A673 (cell line): ENCODE data around the gene SLC1A7. TPM values are rescaled to one million over a fixed set of nuclear protein-coding genes. Genes with fewer than 3 reads are reported as not detected.
A peak's percentile ranks its signal among the peaks of the same experiment; 100 is the strongest.

Source experiments
- BruUV-seq: library from RNA; stranded (reverse); fragments of 400-500 nt; replicated peaks from 2 replicates; lab custom pipeline; 2021; lab: Mats Ljungman, UMichigan
- CTCF ChIA-PET: fragments of 300-600 bp; sonication (Branson Sonifier 250); formaldehyde crosslinking; loops from one replicate; lab custom pipeline; 2022; ENCODE audit warnings: antibody characterized with exemption; lab: Charles Lee
- POLR2A ChIA-PET: fragments of 300-600 bp; sonication (Branson Sonifier 250); formaldehyde crosslinking; loops from one replicate; lab custom pipeline; 2022; ENCODE audit warnings: antibody characterized with exemption; ENCODE audit not compliant: low non-redundant PET; lab: Charles Lee
- DNase-seq: peaks from one replicate; pipeline ENCODE4 v3.0.0-alpha.2; 2015; ENCODE audit warnings: low spot score
- H3K27ac ChIP-seq: fragments of 200-600 bp; sonication (generic); 2 replicates; pipeline ENCODE4 v1.5.1; 2016; ENCODE audit warnings: mixed run types, low read depth, mild to moderate bottlenecking, mixed read lengths, antibody characterized with exemption, low read length; ENCODE audit not compliant: poor library complexity, severe bottlenecking
- H3K27me3 ChIP-seq: fragments of 200-600 bp; sonication (generic); replicated peaks from 2 replicates; pipeline ENCODE4 v1.6.1; 2017; ENCODE audit warnings: mixed run types, low read depth, mild to moderate bottlenecking, mixed read lengths, antibody characterized with exemption, low read length; ENCODE audit not compliant: insufficient read depth, poor library complexity
- H3K36me3 ChIP-seq: fragments of 200-600 bp; sonication (generic); 2 replicates; pipeline ENCODE4 v1.6.1; 2016; ENCODE audit warnings: mixed run types, mild to moderate bottlenecking, mixed read lengths, antibody characterized with exemption, low read length; ENCODE audit not compliant: insufficient read depth, poor library complexity, severe bottlenecking
- H3K4me1 ChIP-seq: fragments of 200-600 bp; sonication (generic); 2 replicates; pipeline ENCODE4 v1.6.1; 2017; ENCODE audit warnings: mixed run types, mild to moderate bottlenecking, mixed read lengths, antibody characterized with exemption, low read length; ENCODE audit not compliant: insufficient read depth, poor library complexity, severe bottlenecking
- H3K4me3 ChIP-seq: fragments of 200-600 bp; sonication (generic); 2 replicates; pipeline ENCODE4 v1.5.1; 2016; ENCODE audit warnings: low read depth, mixed run types, mild to moderate bottlenecking, mixed read lengths, low read length; ENCODE audit not compliant: poor library complexity, severe bottlenecking
- H3K9me3 ChIP-seq: fragments of 200-600 bp; sonication (generic); 2 replicates; pipeline ENCODE4 v1.6.1; 2016; ENCODE audit warnings: mixed run types, low read depth, mild to moderate bottlenecking, mixed read lengths, antibody characterized with exemption, low read length; ENCODE audit not compliant: poor library complexity, severe bottlenecking
- EZH2 ChIP-seq: fragments of 200-600 bp; sonication (generic); IDR thresholded peaks from 2 replicates; pipeline ENCODE4 v1.6.1; 2017; ENCODE audit warnings: borderline replicate concordance, low read depth, mild to moderate bottlenecking, mixed read lengths, antibody characterized with exemption, low read length; ENCODE audit not compliant: poor library complexity, severe bottlenecking
- intact Hi-C: fragments of 100-400 bp; cut with micrococcal nuclease; formaldehyde crosslinking; loops from one replicate; pipeline ENCODE4 v1.10.0; 2022; ENCODE audit not compliant: unreplicated experiment
- total RNA-seq: library from RNA; stranded (reverse); gene quantifications from 2 replicates; pipeline ENCODE4 v1.2.3, GENCODE V29; 2021
- TF ChIP-seq, protein P1 (sequence below): fragments of 300-800, 200-600 bp; sonication (generic); conservative IDR thresholded peaks from 2 replicates; pipeline ENCODE4 v1.5.1; 2017; ENCODE audit warnings: low read depth, mild to moderate bottlenecking, antibody characterized with exemption, low read length, moderate library complexity, mixed read lengths

Gene SLC1A7
- total RNA-seq, 1 experiment from 2014 or later, result not detected

DNA sequence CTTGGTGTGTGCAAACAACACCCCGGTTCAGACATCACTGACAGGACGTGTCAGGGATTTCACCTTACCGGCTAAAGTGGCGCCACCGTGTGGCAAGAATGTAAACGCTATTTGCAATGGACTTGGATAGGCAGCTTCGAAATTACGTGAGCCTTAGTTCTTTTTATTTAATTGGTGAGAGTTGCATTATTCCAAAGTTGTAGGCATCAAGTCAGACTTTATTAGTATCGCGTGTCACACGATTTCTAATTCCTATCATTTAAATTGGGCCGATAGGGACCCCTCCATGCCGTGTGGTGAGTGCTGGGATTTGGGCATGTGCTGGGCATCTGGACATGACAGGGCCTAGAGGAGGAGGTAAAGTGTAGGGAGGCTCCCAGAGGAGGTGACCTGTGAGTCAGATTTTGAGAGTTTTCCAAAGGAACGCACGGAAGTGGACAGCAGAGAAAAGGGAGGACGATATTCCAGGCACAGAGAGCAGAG is 39.7 kb upstream of the SLC1A7 start:
- Histone ChIP-seq H3K9me3 (no peaks in the 10 kb centered on the region), H3K27me3 (no peaks in the 10 kb centered on the region), H3K27ac (no peak overlapping the region), H3K4me1 (no peaks in the 10 kb centered on the region), H3K4me3 (no peak overlapping the region), H3K36me3 (no peaks in the 10 kb centered on the region)
- peak; percentile 84 for DNase-seq
- no TSS peak for BruUV-seq
- POLR2A ChIA-PET, result no interaction called here
- CTCF ChIA-PET, result interaction anchor here (0.6 to 0.8 kb wide), 2 partner anchors 41 to 281 kb away, joined by 3 read pairs; no protein-coding TSS in a partner anchor
- intact Hi-C loops, result loop anchor here (5.0 to 10.0 kb wide), 3 partner anchors 117 to 337 kb away; partner anchors contain the start of genes PODN and ZYG11A
- TF ChIP-seq, protein P1, sequence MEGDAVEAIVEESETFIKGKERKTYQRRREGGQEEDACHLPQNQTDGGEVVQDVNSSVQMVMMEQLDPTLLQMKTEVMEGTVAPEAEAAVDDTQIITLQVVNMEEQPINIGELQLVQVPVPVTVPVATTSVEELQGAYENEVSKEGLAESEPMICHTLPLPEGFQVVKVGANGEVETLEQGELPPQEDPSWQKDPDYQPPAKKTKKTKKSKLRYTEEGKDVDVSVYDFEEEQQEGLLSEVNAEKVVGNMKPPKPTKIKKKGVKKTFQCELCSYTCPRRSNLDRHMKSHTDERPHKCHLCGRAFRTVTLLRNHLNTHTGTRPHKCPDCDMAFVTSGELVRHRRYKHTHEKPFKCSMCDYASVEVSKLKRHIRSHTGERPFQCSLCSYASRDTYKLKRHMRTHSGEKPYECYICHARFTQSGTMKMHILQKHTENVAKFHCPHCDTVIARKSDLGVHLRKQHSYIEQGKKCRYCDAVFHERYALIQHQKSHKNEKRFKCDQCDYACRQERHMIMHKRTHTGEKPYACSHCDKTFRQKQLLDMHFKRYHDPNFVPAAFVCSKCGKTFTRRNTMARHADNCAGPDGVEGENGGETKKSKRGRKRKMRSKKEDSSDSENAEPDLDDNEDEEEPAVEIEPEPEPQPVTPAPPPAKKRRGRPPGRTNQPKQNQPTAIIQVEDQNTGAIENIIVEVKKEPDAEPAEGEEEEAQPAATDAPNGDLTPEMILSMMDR, result peak; percentile 98
- no peak for TF ChIP-seq EZH2

DNA sequence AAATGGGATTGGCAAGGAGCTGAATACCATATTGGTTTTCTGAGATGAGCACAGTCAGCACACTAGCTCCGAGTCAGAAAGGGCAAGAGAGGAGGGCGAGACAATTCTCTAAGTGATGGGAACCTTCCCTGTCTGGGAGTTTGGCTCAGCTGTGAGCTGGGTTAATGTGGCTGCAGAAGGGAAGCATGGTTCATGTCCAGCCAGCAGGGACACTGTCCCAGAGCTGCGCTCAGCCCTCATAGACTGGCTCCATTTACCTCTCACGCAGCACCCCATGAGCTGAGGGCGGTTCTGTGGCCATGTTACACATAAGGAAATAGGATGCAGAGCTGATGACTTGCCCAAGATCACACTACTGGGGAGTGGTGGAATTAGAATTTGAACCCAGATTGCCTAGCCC is 38.5 kb upstream of the SLC1A7 start:
- no peak for DNase-seq
- ChIA-PET POLR2A (no interaction called here), CTCF (interaction anchor here (0.5 to 1.1 kb wide), 2 partner anchors 15 to 331 kb away, joined by 3 read pairs; no protein-coding TSS in a partner anchor)
- Histone ChIP-seq H3K9me3 (no peaks in the 10 kb centered on the region), H3K27ac (no peak overlapping the region), H3K36me3 (no peaks in the 10 kb centered on the region), H3K27me3 (no peaks in the 10 kb centered on the region), H3K4me1 (no peaks in the 10 kb centered on the region), H3K4me3 (no peak overlapping the region)
- no peak for TF ChIP-seq EZH2
- TF ChIP-seq, protein P1, result no peak
- intact Hi-C loops, result loop anchor here (5.0 to 10.0 kb wide), 3 partner anchors 116 to 336 kb away; partner anchors contain the start of genes PODN and ZYG11A
- BruUV-seq, result no TSS peak

DNA sequence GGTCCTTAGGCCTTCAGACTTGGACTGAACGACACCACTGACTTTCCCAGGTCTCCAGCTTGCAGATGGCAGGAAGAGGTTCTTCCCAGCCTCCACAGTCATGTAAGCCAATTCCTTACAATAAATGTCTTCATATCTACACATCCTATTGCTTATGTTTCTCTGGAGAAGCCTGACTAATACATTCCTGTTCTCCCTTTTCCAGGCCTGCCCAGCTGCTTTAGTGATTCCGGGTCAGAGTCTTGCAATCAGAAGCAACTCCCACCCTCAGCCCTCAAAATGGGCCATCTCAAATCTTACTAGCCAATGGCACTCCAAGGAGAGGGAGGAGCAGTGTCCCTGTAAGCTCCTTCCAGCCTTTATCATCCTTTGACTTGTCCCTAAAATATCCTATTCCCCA is 37.8 kb upstream of the SLC1A7 start:
- TF ChIP-seq, protein P1, result no peak
- TF ChIP-seq EZH2, result no peak
- BruUV-seq, result no TSS peak
- Histone ChIP-seq H3K9me3 (no peaks in the 10 kb centered on the region), H3K4me3 (no peak overlapping the region), H3K27ac (no peak overlapping the region), H3K36me3 (no peaks in the 10 kb centered on the region), H3K27me3 (no peaks in the 10 kb centered on the region), H3K4me1 (no peaks in the 10 kb centered on the region)
- no peak for DNase-seq
- intact Hi-C loops, result loop anchor here (5.0 to 10.0 kb wide), 3 partner anchors 115 to 335 kb away; partner anchors contain the start of genes PODN and ZYG11A
- ChIA-PET CTCF (interaction anchor here (0.5 to 1.1 kb wide), 2 partner anchors 15 to 1309 kb away, joined by 3 to 14 read pairs; no protein-coding TSS in a partner anchor), POLR2A (no interaction called here)
